ENCODE measurements around the gene PTPRT.
A peak's percentile ranks its signal among the peaks of the same experiment; 100 is the strongest.

Gene PTPRT

DNA sequence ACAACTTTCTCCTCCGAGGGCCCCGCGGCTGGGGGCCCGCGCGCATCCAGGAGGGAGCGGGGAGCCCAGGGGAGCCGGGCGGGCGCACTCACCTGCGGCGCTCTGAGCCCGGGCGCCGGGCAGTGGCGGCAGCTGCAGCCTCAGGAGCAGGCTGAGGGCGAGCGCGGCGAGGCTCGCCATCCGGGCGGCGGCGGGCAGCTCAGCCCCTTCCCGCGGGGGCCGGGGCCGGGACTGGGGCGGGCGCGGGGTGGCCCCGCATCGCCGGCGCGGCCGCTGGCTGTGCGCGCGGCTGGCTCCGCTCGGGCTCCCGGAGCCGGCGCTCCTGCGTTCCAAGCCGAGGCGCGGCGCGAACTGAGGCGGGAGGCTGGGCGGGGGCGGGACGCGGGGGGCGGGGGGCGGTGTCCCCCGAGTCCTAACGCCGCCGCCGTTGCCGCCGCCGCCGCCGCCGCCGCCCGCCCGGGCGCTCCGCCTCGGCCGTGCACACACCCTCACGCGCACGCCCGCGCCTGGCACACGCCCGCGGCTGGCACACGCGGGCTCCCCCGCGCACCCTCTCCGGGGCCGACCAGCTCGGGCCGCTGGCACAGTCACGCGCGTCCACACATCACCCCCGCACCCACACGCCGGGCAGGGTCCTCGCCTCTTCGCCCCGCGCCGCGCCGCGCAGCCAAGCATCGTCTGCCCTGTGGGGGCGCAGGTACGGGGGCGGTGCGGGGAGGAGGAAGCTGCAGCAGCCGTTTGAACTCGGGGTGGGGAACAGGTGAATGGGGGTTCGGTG is at the start of gene PTPRT:
TSS of gene PTPRT (minus strand) at position 353 of the 778 bp plus-strand sequence. CDS start at position 180, 173 bp downstream.
- no peak for DNase-seq

DNA sequence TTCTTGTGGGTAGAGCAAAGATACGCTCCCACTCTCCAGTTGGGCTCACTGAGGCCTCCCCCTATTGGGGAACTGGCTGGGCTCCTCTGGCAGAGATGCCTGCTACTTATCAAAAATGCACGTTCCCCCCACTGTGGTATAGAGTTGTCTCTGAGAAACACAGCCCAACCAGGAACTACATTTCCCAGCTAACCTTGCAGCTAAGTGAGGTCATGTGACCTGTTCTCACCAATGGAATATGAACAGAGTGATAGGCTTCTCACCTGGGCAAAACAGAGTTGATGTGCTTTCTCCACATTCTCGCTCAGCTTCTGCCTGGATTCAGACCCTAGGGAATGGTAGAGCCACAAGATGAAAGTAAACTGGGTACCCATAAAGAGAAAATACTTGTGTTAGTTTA is 49.1 kb upstream of the PTPRT start:
- DNase-seq: no peak

DNA sequence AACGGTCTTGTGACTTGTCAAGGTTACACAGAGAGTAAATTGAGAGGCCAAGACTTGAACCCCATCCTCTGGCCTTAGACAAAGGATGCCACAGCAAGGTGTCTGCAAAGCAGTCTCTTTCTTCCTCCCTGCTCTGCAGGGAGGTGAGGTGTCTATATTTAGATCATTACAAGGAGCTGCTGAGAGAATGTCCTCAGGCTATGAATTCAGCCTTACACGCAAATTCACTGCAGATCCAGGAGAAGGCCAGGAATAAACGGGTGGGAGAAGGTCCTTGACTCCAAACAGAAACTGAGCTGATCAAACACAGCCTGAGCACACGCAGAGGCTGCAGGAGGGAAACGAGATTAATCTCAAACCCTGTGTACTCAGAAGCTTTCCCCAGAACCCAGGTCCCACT is 48.6 kb upstream of the PTPRT start:
- DNase-seq: no peak

DNA sequence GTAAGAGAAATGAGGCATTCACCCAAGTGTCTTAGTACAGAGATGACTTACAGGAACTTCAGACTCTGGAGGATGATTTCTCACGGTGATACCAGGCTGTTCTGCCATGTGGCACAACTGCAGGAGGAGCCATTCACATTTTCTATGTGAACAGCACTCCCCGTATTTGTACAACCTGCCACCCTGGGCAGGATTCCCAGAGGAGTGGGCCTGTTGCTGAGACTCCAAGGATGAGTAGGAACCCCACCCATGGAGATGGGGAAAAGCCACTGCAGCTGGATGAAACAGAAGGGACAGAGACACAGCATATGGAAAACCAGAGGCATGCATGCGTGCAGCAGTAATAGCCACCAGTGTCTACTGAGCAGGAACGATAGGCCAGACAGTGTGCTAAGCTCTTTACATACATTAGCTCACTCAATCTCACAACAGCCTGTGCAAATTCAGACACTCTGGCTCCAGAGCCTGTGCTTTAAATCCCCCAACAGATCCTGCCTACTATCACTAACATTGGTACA is 48.0 kb upstream of the PTPRT start:
- no peak for DNase-seq

DNA sequence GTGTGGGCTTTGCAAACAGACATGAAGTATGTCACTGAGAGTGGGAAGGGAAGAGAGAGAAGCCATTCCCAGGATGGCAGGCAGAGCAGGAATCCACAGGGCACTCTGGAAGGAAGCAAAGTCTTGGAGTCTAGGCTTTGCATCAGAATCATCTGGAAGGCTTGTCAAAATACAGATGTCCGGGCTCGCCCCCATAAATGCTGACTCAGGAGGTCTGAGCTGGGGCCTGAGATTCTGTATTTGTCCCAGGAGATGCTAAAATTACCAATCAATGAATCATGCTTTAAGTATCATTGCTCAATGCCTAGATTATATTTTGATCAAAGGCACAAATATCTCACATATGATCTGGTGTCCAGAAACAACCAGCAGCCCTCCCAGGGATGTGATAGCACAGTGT is 46.3 kb upstream of the PTPRT start:
- no peak for DNase-seq

DNA sequence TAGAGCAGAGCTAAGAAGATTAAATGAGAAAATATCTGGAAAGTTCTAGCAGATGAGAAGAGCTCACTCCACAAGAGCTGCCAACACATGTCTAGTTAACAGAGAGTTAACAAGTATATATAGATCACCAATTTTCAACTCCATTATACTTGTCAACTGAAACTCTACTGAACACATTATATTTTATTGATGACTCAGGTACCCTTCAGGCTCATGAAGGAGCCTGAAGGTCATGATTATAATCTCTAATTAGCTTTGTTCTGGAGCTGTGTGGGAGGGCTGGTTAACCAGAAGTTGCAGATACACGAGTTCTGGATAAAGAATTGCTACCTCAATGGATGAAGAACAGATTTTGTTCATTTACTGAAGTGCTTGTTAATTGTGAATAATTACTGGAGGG is 42.1 kb upstream of the PTPRT start:
- DNase-seq: no peak

DNA sequence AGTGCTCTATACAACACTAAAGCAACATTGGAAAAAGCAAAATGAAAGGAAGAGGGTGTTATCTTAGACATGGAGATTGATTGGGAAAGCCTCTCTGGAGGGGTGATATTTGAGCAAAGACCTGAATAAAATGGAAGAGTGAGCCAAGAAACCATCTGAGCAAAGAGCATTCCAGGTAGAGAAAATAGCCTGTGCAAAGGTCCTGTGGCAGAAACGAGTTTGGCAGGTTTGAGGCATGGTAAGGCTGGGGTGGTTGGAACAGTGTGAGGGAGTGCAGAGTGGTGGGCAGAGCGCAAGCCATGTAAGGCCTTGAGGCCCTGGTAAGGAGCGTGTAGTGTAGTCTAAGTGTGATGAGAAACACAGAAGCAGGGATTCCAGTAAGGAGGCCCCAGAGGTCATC is 40.0 kb upstream of the PTPRT start:
- DNase-seq: no peak

DNA sequence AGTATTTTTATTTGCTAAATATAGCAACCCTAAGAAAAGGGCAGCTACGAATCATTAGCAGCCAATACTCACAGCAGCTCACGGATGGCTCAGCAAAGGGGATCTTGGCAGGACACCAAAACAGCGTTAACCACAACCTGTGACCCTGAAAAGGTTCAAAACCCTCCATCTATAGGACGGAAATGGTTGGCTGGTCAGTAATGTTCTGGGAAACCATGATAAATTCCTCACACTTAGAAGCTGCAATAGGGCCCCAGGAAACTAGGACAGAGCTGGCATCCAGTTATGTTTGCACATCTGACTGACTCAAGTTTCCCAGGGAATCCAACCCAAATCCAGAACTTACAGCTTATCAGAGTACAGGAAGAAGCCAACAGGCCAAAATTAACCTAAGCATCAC is 30.9 kb upstream of the PTPRT start:
- no peak for DNase-seq

DNA sequence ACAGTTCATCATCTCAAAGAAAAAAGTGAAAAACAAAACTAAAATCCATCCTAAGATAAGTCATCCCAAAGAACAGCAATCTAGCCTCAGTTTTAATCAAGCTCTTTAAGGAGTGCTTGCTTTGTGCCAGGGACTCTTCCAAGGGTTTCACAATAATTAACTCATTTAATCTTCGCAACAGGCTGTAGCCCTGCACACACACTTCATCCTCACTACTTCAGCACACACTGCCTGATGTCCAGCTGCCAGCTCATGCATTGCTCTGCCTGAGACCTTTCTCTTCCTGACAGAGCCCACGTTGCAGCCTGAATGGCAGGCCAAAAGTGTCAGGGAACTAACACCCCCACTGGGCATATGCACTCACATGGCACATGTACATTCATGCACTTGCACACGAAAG is 21.2 kb upstream of the PTPRT start:
- no peak for DNase-seq

DNA sequence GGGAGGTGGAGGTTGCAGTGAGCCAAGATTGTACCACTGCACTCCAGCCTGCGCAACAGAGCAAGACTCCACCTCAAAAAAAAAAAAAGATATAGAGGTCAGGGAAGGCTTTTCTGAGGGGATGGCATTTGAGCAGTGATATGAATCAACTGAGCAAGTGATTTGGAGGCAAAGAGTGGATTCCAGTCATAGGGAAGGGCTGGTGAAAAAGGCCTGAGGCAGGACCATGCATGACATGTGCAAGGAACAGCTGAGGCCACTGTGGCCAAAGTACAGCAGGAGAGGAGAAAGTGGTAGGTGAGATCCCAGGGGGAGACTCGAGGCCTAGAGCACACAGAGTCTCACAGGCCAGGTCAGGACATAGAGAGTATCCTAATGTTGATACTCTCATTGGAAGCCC is 20.1 kb upstream of the PTPRT start:
- DNase-seq: no peak

DNA sequence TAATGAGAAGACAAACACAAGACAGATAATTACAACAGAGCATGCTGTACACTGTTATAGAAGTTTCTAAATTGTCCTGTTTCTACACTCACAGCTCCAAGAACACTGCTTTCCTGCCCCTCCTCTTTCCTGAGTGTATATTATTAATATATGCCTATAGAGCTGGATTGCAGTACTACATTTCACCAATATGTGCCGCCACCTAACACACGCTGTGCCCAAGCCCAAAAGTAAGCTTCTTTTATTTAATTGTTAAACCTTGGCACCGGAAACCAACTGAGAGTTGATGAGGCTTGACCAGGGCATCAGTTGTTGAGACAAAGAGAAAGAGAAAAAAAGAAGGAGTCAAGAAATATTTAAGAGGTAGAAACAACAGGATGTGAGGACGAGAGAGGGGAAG is 16.0 kb upstream of the PTPRT start:
- no peak for DNase-seq

DNA sequence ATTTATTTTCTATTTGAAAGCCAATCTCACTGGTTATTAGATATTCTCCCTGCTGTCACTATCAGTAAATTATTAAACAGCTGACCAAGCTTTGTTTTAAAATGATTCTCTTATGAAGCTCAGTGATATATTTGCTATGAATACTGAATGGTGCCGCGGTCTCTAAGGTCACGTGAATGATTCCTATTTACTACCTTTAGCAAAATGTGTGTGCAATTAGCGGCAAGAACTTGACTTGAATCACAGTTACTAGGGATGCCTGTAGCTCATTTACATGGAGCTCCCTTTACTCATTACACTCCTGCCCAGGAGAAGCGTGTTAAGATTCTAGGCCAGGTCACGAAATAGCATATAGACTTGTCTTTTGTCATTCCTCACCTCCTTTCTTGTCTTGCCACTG is 12.4 kb upstream of the PTPRT start:
- DNase-seq: no peak

DNA sequence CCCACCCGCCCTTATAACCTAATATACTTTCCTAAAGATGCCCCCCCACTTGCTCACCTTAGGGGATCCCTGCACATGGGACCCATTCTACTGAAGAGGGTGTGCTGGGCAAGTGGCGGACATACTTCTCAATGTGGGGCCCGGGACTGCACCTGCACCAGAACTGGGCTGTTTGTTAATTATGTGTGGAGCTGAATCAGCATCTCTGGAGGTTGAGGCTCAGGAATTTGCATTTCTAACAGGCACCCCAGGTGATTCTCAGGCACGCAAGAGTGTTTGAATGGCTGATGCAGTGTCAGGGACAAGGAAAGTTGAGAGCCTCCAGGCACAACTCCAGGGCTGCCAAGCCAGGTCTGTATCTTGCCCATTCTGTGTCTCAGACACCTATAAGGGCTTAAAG is 8.9 kb upstream of the PTPRT start:
- no peak for DNase-seq

DNA sequence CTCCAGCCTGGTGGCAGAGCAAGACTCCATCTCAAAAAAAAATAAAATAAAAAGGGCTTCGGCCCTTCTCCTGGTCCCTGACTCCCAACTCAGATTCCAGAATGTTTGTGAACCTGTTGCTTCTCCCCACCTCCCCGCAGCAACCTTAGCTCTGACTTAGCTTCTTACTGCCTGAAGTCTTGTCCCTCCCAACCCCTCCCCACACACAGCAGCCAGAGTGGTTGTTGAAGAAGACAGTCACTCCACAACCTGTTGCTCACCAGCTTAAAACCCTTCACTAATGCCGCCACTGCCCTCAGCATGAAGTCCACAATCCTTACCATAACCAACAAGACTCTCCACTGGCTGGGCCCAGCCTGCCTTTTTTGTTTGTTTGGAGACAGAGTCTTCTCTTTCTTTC is 6.5 kb upstream of the PTPRT start:
- no peak for DNase-seq

DNA sequence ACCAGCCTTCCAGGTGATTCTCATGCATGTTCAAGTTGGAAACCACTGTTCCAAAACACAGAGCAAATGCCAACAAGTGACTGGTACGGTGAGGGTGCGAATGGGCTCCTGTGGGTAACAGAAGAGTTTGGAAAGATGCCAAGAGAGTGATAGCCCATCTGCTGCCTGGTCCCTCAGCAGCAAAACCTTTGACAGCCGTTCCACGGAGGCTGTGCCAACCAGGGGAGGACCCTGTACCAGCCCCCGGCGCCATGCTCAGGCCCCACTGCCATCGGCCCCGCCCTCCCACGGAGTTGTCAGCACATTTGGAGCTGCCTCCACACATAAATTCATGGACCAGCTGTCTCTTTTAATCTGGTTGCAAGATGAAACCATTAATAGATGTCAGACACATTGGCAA is 4.4 kb upstream of the PTPRT start:
- DNase-seq: no peak

DNA sequence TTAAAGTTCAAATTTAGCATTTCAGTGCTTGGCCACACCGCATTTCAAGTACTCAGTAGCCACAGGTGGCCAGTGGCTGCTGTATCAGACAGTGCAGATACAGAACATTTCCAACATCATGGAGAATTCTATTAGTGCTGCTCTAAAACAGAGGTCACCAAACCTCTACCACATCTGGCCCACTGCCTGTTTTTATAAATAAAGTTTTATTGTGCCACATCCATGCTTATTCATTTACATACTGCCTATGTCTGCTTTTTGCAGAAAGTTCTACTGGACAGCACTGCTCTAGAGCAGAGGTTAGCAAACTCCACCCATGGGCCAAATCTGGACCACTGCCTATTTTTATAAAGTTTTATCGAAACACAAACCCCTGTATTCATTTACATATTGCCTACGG is 3.7 kb upstream of the PTPRT start:
- no peak for DNase-seq

DNA sequence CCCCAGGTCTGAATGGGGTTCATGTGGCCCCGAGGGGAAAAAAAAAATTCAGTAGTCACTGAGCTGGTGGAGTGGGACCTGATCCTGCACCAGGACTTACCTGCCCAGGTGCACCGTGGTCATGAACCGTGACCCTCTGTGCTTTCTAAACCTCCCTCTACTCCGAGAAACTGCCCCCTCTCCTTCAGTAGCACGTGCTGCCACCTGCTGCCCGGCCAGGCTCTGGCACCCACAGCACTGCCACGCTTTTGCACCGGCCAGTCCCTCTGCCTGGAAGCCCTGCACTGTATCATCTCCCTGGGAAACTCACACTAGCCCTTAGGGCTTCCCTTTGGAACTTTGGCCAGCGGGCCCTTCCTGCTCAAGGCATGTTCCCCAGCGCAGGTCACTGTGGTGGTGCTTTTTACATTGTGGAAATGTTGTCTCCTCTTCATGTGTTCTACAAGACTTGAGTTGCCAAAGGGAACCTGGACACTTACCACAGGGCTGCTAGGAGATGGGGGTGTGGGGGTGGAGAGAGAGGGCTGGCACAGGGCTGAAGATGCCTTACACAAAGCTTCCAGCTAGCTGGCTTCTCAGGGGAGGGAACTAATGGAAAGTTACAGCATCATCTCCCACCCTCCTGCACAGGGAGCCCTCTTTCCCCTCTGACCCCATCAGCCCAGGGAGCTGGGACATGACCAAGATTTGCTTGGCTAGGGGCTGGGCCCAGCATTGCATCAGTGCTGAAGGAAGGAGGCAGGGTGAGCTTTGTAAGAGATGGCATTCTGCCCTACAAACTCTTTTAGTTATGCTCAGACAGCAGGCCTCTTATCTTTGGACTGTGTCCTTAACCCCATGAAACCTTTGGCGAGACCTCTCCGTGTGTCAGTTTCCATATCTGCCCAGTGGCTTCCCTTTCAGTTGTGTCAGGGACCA is 2.5 kb upstream of the PTPRT start:
- DNase-seq: no peak

DNA sequence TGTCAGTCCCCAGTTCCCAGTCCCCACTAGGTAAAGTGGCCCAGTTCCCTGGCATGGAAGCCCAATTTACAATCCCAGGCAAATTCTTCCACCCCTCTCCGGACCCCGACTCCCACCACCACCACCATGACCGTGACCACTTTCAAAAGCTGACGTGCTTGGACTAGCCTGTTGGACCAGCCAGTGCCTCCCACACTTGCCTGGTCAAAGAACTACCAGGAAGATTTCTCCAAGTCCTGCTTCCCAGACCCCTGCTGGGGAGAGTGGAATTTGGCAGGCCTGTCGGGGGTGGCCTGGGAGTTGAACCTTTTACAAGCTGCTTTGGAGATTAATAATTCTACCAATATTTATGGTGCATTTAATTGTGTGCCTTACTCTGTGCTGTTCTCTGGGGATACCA is 1.4 kb upstream of the PTPRT start:
- DNase-seq: no peak

DNA sequence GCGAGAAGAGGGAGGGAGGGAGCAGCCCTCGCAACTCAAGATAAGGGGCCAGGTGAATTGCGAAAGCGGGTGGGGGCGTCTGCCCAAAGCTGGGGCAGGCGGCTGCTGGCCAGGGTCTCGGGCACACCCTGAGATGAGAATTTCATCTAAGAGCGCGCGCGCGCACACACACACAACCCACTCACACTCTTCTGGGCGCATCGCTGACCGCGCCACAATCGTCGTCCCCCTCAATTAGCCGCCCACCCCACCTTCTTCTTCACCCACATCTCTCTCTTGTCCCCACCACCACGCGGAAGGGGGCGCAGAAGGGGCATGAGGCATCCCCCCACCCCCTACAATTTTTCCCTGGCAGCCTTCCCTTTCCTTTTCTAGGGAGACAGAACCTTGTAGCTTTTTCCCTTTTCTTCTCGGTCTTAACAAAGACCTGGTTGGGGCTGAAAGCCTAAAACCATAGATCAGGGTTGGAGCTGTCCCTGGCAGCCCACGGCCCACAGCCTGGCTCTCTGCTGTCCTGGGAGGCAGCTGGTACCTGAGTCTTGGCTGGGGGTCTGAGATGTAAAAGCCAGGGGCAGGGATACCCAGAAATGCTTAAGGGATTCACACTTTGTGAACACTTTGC is 737 bp upstream of the PTPRT start:
- no peak for DNase-seq

DNA sequence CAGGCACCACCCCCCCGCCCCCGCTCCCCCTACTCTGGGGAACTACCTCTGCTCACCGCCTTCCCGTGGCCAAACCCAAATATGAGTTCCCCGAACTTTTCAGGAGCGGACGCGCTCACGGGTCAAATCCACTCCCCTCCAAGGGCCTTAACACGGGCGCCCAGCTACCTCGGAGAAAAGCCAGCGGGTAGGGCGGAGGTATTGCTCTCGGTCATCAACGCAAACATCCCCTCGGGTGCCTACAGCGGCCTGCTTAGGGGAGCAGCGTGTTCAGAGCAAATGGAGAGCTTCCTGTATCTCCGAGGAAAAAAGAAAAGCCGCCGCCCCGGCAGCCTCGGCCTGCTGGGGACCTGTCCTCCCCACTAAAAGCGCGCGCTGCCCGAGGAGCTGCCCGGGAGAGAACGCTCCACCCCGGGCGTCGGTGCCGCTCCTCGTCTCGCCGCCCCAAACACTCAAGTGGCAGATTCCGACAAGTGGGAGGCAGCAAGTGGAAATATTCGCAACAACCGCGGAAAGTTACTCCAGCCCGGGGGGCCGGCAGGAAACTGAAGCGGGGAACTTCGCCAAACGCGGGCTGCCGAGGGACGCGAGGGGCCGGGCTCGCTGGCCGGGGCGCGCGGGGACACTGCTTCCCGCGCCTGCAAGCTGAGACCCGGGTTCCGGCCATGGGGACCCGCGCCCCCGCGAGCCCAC is 699 bp downstream of the PTPRT start:
- no peak for DNase-seq

DNA sequence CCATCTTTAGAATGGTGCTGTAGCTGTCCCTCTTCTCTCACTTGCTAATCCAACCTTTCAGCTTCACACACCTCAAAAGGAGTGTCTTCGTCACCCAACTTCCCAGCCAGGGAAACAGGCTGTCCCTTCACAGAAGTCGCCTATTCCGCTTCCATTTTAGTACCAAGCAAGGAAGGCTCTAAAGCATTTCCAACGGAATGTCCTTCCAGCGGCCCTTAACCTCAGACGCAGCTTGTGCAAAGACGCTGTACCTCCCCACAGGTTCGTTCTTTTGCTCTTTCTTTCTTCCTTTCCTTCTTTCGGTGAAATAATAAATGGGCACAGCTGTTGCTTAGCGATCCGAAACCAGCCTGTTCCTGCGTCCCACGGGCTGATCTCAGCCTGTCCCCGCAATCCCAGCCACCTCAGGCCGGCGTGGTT is 1.5 kb downstream of the PTPRT start:
- no peak for DNase-seq

DNA sequence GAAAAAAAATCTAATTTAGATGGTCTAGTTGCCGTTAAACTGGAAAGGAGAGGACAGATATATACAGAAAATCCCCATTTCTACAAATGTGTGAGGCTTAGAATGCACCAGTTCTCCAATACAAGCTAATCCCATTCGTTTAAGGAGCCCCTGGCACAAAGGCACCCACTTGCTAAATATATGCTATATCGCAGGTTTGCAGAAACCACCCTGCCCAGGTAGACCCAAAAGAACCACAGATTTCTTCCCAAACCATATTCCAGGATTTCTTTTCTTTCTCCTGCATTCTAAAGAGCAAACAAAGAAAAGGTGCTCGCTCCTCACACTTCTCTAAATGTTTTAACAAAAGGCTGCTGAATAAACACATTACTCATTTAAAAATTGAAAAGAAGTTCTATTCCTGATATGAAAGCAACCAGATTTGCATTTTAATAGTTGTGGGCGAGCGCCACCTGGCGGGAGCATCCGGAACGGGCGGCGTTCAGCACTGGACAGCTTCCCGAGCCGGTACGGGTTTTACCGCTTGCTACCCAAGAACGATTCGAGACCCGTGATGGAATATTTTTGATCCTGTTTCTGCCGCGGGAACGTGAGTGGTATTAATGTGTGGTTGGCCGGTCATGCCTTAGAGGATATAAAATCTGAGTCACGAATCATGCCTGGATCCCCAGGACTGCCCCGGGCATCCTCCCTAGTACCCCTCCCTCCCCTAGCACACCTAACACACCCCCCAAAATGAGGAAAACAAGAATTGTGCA is 2.1 kb downstream of the PTPRT start:
- peak; percentile 1 for DNase-seq
